Right atrium auricular region (tissue), 2 donors: ENCODE measurements around the gene TMEM225B. TPM values are rescaled to one million over a fixed set of nuclear protein-coding genes. Genes with fewer than 3 reads are reported as not detected.
"Not testable (repeated sequence)": the region's sequence is repeated elsewhere in the genome, so short reads cannot be mapped to it uniquely, and the experiment has no call there.

Experiments
- DNase-seq: peaks from one replicate; pipeline ENCODE4 v3.0.0-alpha.2; 2019; ENCODE audit warnings: low spot score
- H3K27ac ChIP-seq, 2 donors: fragments of 200-600 bp; sonication (generic); 1 replicate in 1 of 2; 2 replicates in 1 of 2; pipeline ENCODE4 v1.5.1; 2016 to 2019
- H3K27me3 ChIP-seq, 2 donors: fragments of 200-600 bp; sonication (generic); one replicate each; pipeline versions ENCODE4 v1.5.1 to v1.6.0; 2017 to 2019
- H3K36me3 ChIP-seq: fragments of 200-600 bp; sonication (generic); one replicate; pipeline ENCODE4 v1.5.1; 2016
- H3K4me1 ChIP-seq, 2 donors: fragments of 200-600 bp; sonication (generic); one replicate each; pipeline versions ENCODE4 v1.5.1 to v1.6.0; 2017 to 2019
- H3K4me3 ChIP-seq, 2 donors: fragments of 200-600 bp; sonication (generic); 1 replicate in 1 of 2; 2 replicates in 1 of 2; pipeline ENCODE4 v1.5.1; 2017 to 2019; ENCODE audit warnings: mild to moderate bottlenecking in 1 of 2, moderate library complexity in 1 of 2
- H3K9me3 ChIP-seq, 2 donors: fragments of 200-600 bp; sonication (generic); one replicate each; pipeline ENCODE4 v1.5.1; 2019
- total RNA-seq, 2 donors: library from RNA; depleted of rRNA; stranded (reverse); fragments of >200 nt; gene quantifications; one replicate each; pipeline ENCODE4 v1.1.0, GENCODE V29; 2016
- TF ChIP-seq, protein P1 (sequence below), 2 donors: fragments of 200-600 bp; sonication (generic); IDR thresholded peaks; one replicate each; pipeline ENCODE4 v1.5.1; 2019; ENCODE audit warnings: antibody characterized with exemption in 2 of 2

The TMEM225B gene
- total RNA-seq, 2 donors from 2014 or later = not detected

GRCh38 chr7:99573257-99573656 lies 24.8 kb upstream of the TMEM225B start:
- Histone ChIP-seq H3K27ac (no peak overlapping the region), H3K4me3 (no peak overlapping the region), H3K36me3 (peaks cover 37% of the 10 kb centered on the region), H3K4me1 (no peaks in the 10 kb centered on the region), H3K9me3 (no peaks in the 10 kb centered on the region), H3K27me3 (no peaks in the 10 kb centered on the region)
- DNase-seq = no peak
- TF ChIP-seq, protein P1, sequence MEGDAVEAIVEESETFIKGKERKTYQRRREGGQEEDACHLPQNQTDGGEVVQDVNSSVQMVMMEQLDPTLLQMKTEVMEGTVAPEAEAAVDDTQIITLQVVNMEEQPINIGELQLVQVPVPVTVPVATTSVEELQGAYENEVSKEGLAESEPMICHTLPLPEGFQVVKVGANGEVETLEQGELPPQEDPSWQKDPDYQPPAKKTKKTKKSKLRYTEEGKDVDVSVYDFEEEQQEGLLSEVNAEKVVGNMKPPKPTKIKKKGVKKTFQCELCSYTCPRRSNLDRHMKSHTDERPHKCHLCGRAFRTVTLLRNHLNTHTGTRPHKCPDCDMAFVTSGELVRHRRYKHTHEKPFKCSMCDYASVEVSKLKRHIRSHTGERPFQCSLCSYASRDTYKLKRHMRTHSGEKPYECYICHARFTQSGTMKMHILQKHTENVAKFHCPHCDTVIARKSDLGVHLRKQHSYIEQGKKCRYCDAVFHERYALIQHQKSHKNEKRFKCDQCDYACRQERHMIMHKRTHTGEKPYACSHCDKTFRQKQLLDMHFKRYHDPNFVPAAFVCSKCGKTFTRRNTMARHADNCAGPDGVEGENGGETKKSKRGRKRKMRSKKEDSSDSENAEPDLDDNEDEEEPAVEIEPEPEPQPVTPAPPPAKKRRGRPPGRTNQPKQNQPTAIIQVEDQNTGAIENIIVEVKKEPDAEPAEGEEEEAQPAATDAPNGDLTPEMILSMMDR (IDR thresholded peaks at IDR 0.05) = no peak

DNA sequence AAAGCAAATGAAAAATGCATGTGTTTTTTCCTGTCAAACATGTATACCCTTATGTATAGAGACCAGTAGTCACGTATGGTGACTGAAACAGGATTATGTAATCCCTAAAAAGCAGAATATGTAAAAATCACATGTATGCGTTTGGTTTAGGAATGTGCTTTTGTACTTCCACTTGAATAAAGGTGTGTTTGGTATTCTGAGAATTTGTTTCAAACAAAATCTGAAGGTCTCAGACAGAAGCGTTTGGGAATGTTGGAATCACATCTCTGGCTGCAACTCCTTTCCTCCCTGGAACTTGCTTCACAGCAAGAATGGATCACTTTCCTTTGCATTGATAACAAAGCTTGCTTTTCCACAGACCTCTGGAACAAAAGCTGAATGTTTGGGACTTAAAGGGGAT lies 21.8 kb upstream of the TMEM225B start:
- no peaks in the 10 kb centered on the region for H3K9me3 ChIP-seq
- TF ChIP-seq, protein P1 (IDR thresholded peaks at IDR 0.05) = no peak
- no peak overlapping the region for H3K27ac ChIP-seq

DNA sequence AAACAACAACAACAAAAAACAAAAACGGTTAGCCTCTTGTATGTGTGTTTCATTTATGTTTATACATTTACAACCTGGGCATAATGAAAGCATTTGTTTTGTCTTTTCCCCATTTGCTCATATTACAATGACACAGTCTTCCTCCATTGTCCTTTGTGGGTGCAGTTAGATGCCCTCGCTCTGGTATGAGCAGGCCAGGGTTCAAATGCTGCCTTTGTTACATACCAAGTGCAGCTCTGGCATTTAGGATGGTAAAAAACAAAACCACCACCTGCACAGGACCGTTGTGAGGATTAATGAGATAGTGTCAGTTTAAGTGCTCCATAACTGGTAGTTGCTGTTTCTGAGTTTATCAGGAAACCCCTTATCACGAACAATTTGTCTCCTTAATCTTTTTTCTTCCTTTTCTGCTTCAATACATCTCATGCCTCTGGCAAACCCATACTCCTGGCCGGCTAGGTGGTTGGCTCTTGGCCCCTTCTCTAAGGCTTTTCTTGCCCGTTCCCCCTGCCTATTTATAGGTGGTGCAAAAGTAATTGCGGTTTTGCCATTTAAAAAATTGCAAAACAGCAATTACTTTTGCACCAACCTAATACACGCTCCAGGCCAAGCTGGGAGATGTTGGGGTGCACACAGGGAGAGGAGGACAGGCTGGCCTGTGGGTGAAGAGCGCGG lies 18.6 kb upstream of the TMEM225B start:
- Histone ChIP-seq H3K9me3 (no peaks in the 10 kb centered on the region), H3K27ac (peak overlapping the region in 1 of 2 donors; percentile 62), H3K4me1 (peaks cover 0 to 11% of the 10 kb centered on the region in 2 donors), H3K27me3 (no peaks in the 10 kb centered on the region), H3K36me3 (no peaks in the 10 kb centered on the region), H3K4me3 (peak overlapping the region; percentile 46 to 62)
- TF ChIP-seq, protein P1 (IDR thresholded peaks at IDR 0.05) = no peak
- no peak for DNase-seq

More for the DNA sequence above, 21.8 kb upstream of the TMEM225B start:
- Histone ChIP-seq H3K36me3 (peaks cover 18% of the 10 kb centered on the region), H3K27me3 (no peaks in the 10 kb centered on the region), H3K4me1 (peaks cover 0 to 11% of the 10 kb centered on the region in 2 donors), H3K4me3 (no peak overlapping the region)
- DNase-seq = no peak

DNA sequence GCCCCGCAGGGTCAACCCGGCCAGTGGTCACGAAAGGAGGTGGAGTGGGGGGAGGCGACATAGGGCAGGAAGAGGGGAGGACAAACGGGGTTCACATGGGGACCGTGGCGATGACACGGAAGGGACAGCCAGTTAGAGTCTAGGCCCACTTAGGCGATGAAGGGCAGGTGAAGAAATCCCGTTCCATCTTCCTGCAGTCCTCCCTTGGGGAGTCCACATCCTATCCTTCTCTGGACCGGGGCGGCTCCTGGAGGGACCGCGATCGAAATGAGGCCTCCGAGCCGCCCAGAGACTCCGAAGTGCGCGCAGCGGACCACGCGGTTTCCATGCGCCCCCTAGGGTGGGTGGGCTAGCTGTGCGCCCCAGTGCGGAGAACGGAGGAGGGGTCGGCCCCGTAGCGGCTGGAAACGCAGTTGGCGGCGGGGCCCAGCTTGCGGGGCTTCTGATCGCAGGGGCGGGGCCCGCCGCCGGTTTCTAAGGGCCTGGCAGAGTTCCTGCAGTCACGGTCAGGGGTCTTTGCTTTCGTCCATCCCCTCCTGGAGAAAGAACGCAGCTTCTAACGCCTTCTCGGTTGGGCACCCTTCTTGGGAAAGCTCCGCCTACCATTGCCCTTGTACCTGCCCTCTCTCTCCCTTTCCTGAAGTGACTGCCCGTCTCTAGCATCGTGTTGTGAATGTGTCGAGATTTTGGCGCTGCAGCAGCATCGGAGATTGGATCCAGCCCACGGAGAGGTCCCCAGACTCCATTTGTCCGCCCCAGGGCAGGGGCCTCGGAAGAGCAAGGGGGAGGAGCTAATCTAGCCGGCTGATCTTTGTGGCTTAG lies 17.9 kb upstream of the TMEM225B start:
- DNase-seq = no peak
- TF ChIP-seq, protein P1 (IDR thresholded peaks at IDR 0.05) = peak; percentile 18 to 44
- peak overlapping the region; percentile 32 to 62 for H3K27ac ChIP-seq

GRCh38 chr7:99580778-99581332 lies 17.2 kb upstream of the TMEM225B start:
- DNase-seq, H3K27me3 ChIP-seq, H3K9me3 ChIP-seq, H3K36me3 ChIP-seq: not testable (repeated sequence)
- peak overlapping the region; percentile 32 to 62 for H3K27ac ChIP-seq
- H3K4me3 ChIP-seq = peak overlapping the region; percentile 46 to 62
- peaks cover 0 to 11% of the 10 kb centered on the region in 2 donors for H3K4me1 ChIP-seq

More for the DNA sequence above, 17.9 kb upstream of the TMEM225B start:
- peak overlapping the region; percentile 46 to 62 for H3K4me3 ChIP-seq
- H3K9me3 ChIP-seq = no peaks in the 10 kb centered on the region
- peaks cover 0 to 11% of the 10 kb centered on the region in 2 donors for H3K4me1 ChIP-seq
- H3K27me3 ChIP-seq = no peaks in the 10 kb centered on the region
- H3K36me3 ChIP-seq = no peaks in the 10 kb centered on the region

DNA sequence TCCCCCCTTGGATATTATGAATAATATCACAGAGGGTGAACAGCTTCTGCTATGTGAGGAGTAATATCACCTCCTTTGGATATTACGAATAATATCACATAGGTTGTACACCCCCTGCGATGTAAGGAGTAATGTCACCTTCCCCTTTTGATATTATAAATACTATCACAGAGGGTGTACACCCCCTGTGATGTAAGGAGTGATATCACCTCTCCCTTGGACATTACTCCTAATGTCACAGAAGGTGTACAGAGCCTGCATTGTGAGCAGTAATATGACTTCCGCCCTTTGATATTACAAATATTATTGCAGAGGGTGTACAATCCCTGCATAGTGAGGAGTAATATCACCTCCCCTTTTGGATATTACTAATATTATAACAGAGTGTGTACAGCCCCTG lies 9.2 kb upstream of the TMEM225B start:
- Histone ChIP-seq H3K27ac (no peak overlapping the region), H3K4me3 (no peak overlapping the region), H3K4me1 (no peaks in the 10 kb centered on the region), H3K9me3 (no peaks in the 10 kb centered on the region), H3K27me3 (no peaks in the 10 kb centered on the region), H3K36me3 (no peaks in the 10 kb centered on the region)
- no peak for DNase-seq
- TF ChIP-seq, protein P1 (IDR thresholded peaks at IDR 0.05) = no peak
